GM21423 (cell line): ENCODE results near the gene DDX25.

Experiments used
- ATAC-seq: cut with Tn5 transposase; IDR thresholded peaks from one replicate; pipeline ENCODE4 v1.9.1; 2021; ENCODE audit warnings: mild to moderate bottlenecking, moderate library complexity; ENCODE audit not compliant: unreplicated experiment

Gene DDX25

DNA sequence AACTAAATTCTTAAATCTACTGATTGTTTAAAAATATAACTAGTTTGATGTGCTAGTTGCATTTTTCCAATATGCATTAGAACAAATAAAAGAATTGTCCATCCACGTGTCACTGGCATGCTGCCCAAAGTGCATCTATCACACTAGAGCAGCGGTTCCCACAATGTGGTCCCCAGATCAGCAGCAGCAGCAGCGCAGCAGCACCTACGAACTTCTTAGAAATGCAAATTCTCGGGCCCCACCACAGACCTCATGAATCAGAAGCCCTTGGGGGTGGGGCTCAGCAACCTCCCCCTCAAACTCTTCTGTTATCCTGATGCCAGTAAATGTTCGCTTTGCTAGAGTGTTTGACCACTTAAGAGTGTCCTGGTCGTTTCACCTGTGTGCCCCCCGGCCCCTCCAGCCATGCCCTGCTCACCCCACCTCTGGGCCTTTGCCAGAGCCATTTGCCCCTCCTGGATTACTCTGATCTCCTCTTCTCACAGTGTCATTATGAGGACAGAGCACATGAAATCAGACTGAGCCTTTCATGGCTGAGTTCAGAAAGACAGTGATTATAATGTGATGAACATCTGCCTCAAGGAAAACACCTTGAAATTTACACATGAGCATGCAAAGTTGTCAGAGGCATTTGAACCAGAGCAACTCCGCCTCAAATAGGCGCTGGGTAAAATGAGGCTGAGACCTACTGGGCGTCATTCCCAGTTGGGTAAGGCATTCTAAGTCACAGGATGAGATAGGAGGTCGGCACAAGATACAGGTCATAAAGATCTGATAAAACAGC lies 28.9 kb downstream of the DDX25 start:
- no peak for ATAC-seq

DNA sequence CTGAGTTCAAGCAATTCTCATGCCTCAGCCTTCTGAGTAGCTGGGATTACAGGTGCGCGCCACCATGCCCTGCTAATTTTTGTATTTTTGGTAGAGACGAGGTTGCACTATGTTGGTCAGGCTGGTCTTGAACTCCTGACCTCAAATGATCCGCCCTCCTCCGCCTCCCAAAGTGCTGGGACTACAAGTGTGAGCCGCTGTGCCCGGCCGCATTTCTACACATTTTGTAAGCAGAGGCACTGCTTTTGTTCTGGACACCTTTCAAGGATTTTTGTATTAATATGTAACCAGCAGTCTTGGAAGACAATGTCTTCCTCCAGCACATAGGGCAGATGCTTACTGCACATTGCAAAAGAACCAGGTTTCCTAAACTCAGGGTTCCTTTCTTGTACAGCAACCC lies 30.2 kb downstream of the DDX25 start:
- no peak for ATAC-seq

GRCh38 chr11:125935056-125935455 lies 30.7 kb downstream of the DDX25 start:
- ATAC-seq: no peak

GRCh38 chr11:125935618-125936199 lies 31.4 kb downstream of the DDX25 start:
- no peak for ATAC-seq

- no peak for ATAC-seq
Observed at GRCh38 chr11:125938418-125938817, 34.1 kb downstream of the DDX25 start.

DNA sequence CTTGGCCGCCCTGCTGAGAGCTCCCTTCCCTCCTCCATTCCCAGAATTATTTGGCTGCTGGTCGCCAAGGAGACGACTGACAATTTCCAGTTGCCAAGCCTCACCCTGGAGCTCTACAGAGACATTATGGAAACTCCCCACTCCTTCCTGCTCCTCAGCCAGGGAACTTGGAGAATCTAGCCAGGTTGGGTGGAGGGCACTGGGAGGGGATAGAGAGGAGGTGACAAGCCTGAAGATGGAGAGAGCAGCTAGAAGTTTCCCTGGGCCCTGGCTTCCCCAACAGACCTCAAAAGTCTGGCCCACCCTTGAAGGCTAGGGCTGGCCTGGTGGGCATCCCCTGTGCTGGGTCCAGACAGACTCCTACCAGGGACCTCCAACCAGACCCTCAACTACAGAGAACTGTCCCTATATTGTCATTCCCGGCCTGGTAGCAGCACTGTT lies 34.8 kb downstream of the DDX25 start:
- ATAC-seq: no peak

DNA sequence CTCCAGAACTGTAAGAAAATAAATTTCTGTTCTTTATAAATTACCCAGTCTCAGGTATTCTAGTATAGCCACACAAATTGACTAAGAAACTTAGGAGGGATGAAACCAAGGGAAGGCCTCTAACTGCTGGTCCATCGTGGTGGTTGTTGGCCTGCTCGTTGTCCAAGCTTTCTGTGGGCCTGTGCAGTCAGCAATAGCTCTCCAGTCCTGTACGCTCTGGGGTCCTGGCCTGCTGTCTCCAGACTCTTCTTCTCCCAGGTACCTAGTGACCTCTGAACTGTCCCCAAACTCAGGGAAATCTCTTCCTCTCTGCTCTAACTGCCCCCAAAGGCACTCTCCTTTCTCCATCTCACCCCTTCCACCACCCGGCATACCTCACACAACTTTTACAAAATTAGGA lies 35.8 kb downstream of the DDX25 start:
- ATAC-seq: no peak

DNA sequence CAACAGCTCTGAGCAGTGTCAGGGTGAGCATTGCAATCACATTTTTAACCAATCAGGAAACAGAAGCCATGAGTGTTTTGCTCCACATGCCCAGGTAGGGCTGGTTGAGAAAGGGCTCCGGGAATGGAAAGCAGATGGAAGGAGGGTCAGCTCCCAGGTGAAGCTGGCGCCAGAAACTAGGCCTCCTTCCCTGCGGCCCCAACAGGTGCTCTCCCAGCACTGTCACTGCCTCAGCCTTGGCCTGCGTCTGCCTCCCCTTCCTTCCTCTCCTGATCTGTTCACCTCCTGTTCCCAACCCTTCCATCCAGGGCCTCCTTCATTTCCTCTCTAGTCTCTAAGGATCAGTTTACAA lies 36.9 kb downstream of the DDX25 start:
- no peak for ATAC-seq

- no peak for ATAC-seq
Observed at GRCh38 chr11:125941619-125942611, 37.6 kb downstream of the DDX25 start.

DNA sequence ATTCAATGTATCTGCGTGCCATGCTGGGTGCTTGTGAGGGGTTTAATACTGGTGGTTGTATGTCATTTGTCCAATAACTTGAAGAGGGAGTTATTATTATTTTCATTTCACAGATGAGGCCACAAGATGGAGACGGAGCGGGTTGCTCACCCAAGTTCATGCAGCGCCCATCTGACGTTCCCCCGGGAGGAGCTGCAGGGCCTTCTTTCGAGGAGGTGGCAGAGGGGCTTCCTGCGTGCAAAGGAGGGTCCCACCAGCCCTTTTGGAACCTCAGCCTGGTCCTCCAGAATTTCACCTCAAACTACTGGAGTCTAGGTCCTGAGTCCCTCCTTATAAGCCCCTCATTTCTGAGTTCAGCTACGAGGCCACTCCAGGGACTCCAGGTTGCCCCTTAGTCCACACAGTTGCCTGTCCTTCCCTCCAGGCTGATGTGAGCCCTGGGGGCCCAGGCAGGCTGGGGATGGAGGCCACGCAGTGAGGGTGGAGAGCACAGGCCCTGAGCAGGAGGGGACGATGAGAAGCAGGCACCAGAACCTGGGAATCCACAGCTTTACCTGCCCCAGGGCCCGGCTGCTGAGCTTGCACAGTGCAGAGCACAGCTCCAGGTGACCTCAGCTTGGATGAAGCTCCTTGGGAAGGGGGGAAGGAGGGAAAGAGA lies 38.6 kb downstream of the DDX25 start:
- ATAC-seq: no peak

GRCh38 chr11:125943661-125944349 lies 39.5 kb downstream of the DDX25 start:
- no peak for ATAC-seq

- no peak for ATAC-seq
Observed at GRCh38 chr11:125944350-125945010, 40.2 kb downstream of the DDX25 start.

DNA sequence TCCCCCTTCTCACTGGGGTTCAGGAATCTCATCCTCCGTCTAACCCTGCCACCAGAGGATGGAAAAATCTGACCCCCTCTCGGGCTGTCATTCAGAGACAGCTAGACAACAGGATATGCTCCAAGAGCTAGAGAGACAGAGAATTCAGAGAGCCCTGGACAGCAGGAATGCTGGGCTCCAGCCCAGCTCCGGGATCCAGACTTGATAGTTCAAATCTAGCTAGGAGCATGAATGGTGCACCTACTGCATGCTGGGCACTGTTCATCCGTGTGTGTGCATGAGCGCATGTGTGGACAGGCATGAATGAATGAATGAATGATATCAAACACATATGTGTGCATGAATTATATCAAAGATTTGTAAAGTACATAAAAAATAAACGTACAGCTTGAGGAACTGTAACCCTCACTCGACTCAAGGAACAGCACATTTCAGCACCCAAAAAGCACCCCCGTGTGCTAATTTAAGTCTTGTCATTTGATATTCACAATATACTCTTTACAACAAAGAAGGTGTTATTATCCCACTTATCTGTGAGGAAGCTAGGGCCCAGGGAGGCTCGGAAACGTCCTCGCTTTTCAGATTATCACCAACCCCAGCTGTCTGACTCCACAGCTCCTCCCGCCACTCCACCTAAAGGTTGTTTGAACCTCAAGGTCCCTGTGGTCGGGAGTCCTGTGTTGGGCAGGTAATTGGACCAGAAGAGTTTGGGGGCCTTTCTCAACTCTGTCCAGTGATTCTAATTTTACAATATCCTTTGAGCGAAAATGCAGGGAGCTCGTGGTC lies 40.9 kb downstream of the DDX25 start:
- ATAC-seq: no peak

GRCh38 chr11:125945797-125946520 lies 41.7 kb downstream of the DDX25 start, which contains the start of gene VSIG10L2:
Gene VSIG10L2, plus strand, starts transcription at chr11:125946044. Its CDS starts 12 bp downstream, at chr11:125946056.
- no peak for ATAC-seq

DNA sequence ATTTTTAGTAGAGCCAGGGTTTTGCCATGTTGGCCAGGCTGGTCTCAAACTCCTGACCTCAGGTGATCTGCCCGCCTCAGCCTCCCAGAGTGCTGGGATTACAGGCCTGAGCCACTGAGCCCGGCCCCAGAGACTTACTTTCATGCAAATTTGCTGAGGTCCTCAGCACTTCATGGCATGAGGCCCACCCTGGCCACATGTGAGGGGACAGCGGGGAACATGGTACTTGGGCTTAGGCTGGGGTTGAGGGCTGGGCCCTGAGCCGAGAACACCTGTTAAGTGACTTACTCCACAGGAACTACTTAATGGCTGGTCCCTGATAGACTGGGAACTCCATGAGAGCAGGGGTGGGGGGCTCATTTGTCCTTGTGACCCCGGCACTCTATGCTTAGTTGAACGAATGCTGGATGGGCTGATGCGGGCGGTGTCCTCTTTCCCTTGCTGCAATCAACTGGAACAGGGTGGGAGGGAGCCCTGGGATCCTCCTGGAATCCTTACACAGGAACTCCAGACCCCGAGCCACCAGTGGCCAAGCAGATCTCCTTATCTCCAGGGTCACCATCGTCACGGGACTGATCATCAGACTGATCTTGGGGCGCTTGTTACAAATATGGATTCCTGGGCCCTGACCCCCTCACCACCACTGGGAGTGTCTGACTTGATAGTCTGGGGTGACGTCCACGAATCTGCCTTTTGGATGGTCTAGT lies 42.6 kb downstream of the DDX25 start:
- ATAC-seq: no peak

GRCh38 chr11:125947419-125948277 lies 43.3 kb downstream of the DDX25 start:
- ATAC-seq: no peak
